Measurements from ENCODE around the gene CCNA2. TPM values are rescaled to one million over a fixed set of nuclear protein-coding genes. Genes with fewer than 3 reads are reported as not detected.

The CCNA2 gene
- total RNA-seq, 1 experiment from 2014 or later, result 59.1 TPM

DNA sequence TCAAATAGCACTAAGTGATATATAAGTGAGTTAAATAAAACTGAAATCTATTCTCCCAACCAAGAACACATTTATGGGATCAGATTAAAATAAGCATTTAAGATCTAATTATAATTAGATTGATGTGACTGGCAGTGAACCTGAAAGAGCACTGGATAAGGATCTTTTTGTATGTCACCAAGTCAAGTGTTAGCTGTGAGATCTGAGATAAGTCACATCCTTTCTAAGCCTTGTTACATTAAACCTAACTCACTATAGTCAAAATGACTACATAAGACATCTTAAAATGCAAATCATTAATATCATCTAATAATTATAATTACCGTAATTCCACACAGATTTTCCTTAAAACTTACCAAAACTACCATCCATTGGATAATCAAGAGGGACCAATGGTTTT lies 1.6 kb downstream of the CCNA2 start:
- intact Hi-C loops (cut with micrococcal nuclease), result no loop called here
- DNase-seq, result no peak
- Histone ChIP-seq H2AFZ (ENCODE audit: low read length) (no peak overlapping the region), H3K36me3 (ENCODE audit: low read depth, low read length) (peaks cover 48% of the 10 kb centered on the region), H3K9me3 (ENCODE audit: low read length) (no peaks in the 10 kb centered on the region), H3F3A (ENCODE audit: low read length, unreplicated experiment) (no peaks in the 10 kb centered on the region), H3K9me2 (replicated peaks; ENCODE audit: low read length) (no peaks in the 10 kb centered on the region), H4K20me1 (ENCODE audit: low read length) (0 out of 2 replicates have a peak, but pooled peaks cover 5% of the 10 kb centered on the region), H3K9ac (ENCODE audit: low read length) (peak overlapping the region; percentile 88; the same call in 1 of the 2 replicates), H3K4me2 (ENCODE audit: low read length) (peak overlapping the region; percentile 84), H3K79me2 (ENCODE audit: low read length) (peaks cover 57% of the 10 kb centered on the region), H3K4me3 (ENCODE audit: low read length) (peak overlapping the region; percentile 92), H3K4me1 (ENCODE audit: insufficient read depth, low read length) (peaks cover 10% of the 10 kb centered on the region), H3K27me3 (ENCODE audit: low read length) (no peaks in the 10 kb centered on the region), H3K27ac (ENCODE audit: low read length) (no peak overlapping the region)
- no peak for ATAC-seq
- TF ChIP-seq, protein P1, sequence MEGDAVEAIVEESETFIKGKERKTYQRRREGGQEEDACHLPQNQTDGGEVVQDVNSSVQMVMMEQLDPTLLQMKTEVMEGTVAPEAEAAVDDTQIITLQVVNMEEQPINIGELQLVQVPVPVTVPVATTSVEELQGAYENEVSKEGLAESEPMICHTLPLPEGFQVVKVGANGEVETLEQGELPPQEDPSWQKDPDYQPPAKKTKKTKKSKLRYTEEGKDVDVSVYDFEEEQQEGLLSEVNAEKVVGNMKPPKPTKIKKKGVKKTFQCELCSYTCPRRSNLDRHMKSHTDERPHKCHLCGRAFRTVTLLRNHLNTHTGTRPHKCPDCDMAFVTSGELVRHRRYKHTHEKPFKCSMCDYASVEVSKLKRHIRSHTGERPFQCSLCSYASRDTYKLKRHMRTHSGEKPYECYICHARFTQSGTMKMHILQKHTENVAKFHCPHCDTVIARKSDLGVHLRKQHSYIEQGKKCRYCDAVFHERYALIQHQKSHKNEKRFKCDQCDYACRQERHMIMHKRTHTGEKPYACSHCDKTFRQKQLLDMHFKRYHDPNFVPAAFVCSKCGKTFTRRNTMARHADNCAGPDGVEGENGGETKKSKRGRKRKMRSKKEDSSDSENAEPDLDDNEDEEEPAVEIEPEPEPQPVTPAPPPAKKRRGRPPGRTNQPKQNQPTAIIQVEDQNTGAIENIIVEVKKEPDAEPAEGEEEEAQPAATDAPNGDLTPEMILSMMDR (conservative IDR thresholded peaks at IDR 0.05; ENCODE audit: low read depth, low read length), result no peak
- TF ChIP-seq EZH2phosphoT487 (IDR thresholded peaks at IDR 0.05; ENCODE audit: borderline replicate concordance, low read length), result no peak
- ChIA-PET POLR2A (ENCODE audit: unreplicated experiment) (no interaction called here), CTCF (no interaction called here)
- BruUV-seq (replicated peaks), result no TSS peak

DNA sequence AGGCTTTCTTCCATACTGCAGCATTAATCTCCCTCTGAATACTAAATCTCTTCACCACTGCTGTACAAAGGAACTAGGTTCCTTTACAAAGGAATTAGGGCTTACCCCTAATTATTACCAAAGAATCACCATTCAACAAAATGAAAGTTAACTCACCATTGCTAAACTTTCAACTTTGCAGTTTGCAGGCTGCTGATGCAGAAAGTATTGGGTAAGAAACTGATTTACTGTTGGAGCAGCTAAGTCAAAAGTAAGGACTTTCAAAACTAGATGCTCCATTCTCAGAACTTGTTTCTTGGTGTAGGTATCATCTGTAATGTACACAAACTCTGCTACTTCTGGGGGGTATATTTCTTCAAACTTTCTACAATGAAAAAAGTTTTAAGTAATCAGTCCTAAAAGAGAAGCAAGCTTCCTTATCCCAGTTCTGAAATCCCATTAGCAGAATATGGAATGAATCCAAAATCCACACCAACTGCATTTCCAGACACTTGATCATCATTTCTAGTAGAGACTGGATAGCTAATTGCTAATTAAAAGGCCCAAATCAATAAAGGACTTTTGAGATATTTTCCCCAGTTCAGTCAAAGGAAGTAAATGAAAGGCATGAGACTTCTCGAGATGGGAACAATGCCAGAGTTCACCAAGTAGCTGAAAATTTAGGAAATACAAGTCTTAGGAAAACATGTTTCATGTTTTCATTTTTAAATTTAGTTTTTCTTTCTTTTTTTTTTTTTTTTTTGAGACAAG lies 4.3 kb downstream of the CCNA2 start:
- no peak overlapping the region for H3K4me2 ChIP-seq (ENCODE audit: low read length)
- H3K9me2 ChIP-seq (replicated peaks; ENCODE audit: low read length), result no peaks in the 10 kb centered on the region
- ChIA-PET CTCF (no interaction called here), POLR2A (ENCODE audit: unreplicated experiment) (no interaction called here)
- H3K79me2 ChIP-seq (ENCODE audit: low read length), result peaks cover 57% of the 10 kb centered on the region
- H3K4me3 ChIP-seq (ENCODE audit: low read length), result no peak overlapping the region
- DNase-seq (no peak), ATAC-seq (no peak)
- peaks cover 9% of the 10 kb centered on the region for H3K4me1 ChIP-seq (ENCODE audit: insufficient read depth, low read length)
- TF ChIP-seq, protein P1 (conservative IDR thresholded peaks at IDR 0.05; ENCODE audit: low read depth, low read length), result no peak
- TF ChIP-seq EZH2 (IDR thresholded peaks at IDR 0.05; ENCODE audit: low read length, unreplicated experiment) (no peak), EZH2phosphoT487 (IDR thresholded peaks at IDR 0.05; ENCODE audit: borderline replicate concordance, low read length) (no peak)
- H3K36me3 ChIP-seq (ENCODE audit: low read depth, low read length), result peaks cover 64% of the 10 kb centered on the region
- H3K9me3 ChIP-seq (ENCODE audit: low read length), result no peaks in the 10 kb centered on the region
- no peak overlapping the region for H2AFZ ChIP-seq (ENCODE audit: low read length)
- intact Hi-C loops (cut with micrococcal nuclease), result no loop called here
- H4K20me1 ChIP-seq (ENCODE audit: low read length), result 0 out of 2 replicates have a peak, but pooled peaks cover 5% of the 10 kb centered on the region
- no peak overlapping the region for H3K9ac ChIP-seq (ENCODE audit: low read length)
- H3K27ac ChIP-seq (ENCODE audit: low read length), result no peak overlapping the region
- BruUV-seq (replicated peaks), result no TSS peak
- H3K27me3 ChIP-seq (ENCODE audit: low read length), result no peaks in the 10 kb centered on the region
- H3F3A ChIP-seq (ENCODE audit: low read length, unreplicated experiment), result no peaks in the 10 kb centered on the region

DNA sequence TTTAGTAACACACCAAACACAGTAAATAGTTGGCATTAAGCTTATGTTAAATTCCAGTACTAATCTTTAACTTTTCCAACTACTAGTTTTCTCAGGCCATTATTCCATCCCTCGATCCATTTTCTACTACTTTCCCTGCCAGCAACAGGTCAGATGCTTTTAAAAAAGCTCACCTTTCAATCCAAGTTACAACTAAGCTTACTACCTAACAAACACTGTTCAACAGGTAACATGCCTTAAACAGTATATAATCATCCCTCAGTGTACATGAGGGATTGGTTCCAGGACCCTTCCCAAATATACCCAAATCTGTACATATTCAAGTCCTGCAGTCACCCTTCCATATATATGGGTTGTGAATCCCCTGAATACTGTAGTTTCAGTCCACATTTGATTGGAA lies 5.5 kb downstream of the CCNA2 start:
- ChIA-PET POLR2A (ENCODE audit: unreplicated experiment) (no interaction called here), CTCF (interaction anchor here (0.5 kb wide), 1 partner anchor 1096 kb away, joined by 5 read pairs; no protein-coding TSS in a partner anchor)
- Histone ChIP-seq H4K20me1 (ENCODE audit: low read length) (0 out of 2 replicates have a peak, but pooled peaks cover 5% of the 10 kb centered on the region), H3K79me2 (ENCODE audit: low read length) (peaks cover 52% of the 10 kb centered on the region), H3K36me3 (ENCODE audit: low read depth, low read length) (peaks cover 64% of the 10 kb centered on the region), H3F3A (ENCODE audit: low read length, unreplicated experiment) (no peaks in the 10 kb centered on the region), H3K4me2 (ENCODE audit: low read length) (no peak overlapping the region), H3K4me1 (ENCODE audit: insufficient read depth, low read length) (peaks cover 6% of the 10 kb centered on the region), H3K9me3 (ENCODE audit: low read length) (no peaks in the 10 kb centered on the region), H3K4me3 (ENCODE audit: low read length) (no peak overlapping the region), H3K27ac (ENCODE audit: low read length) (no peak overlapping the region), H3K9ac (ENCODE audit: low read length) (no peak overlapping the region), H3K9me2 (replicated peaks; ENCODE audit: low read length) (no peaks in the 10 kb centered on the region), H2AFZ (ENCODE audit: low read length) (no peak overlapping the region), H3K27me3 (ENCODE audit: low read length) (no peaks in the 10 kb centered on the region)
- TSS peak; percentile 14 for BruUV-seq (replicated peaks)
- intact Hi-C loops (cut with micrococcal nuclease), result no loop called here
- DNase-seq, result no peak
- TF ChIP-seq, protein P1 (conservative IDR thresholded peaks at IDR 0.05; ENCODE audit: low read depth, low read length), result no peak
- no peak for TF ChIP-seq EZH2phosphoT487 (IDR thresholded peaks at IDR 0.05; ENCODE audit: borderline replicate concordance, low read length)
- TF ChIP-seq EZH2 (IDR thresholded peaks at IDR 0.05; ENCODE audit: low read length, unreplicated experiment), result no peak
- no peak for ATAC-seq

All from PC-3 (cell line).